NCI-H2029 (cell line): ENCODE results near the gene BMP7.
"Not testable (repeated sequence)": the region's sequence is repeated elsewhere in the genome, so short reads cannot be mapped to it uniquely, and the experiment has no call there.

ENCODE experiments used
- DNase-seq: peaks from one replicate; lab custom pipeline; 2025; lab: John Stamatoyannopoulos, UW

The BMP7 gene

GRCh38 chr20:57249073-57249472, 17.4 kb downstream of the BMP7 start:
- DNase-seq = no peak

GRCh38 chr20:57248132-57248797, 18.2 kb downstream of the BMP7 start:
- DNase-seq = no peak

- no peak for DNase-seq
Observed at GRCh38 chr20:57247292-57247965, 19.0 kb downstream of the BMP7 start.

GRCh38 chr20:57245997-57246396, 20.4 kb downstream of the BMP7 start:
- DNase-seq = no peak

GRCh38 chr20:57244627-57245214, 21.7 kb downstream of the BMP7 start:
- DNase-seq = no peak

- no peak for DNase-seq
Observed at GRCh38 chr20:57244221-57244585, 22.2 kb downstream of the BMP7 start.

- no peak for DNase-seq
Observed at GRCh38 chr20:57243480-57244220, 22.8 kb downstream of the BMP7 start.

- no peak for DNase-seq
Observed at GRCh38 chr20:57242414-57242813, 24.0 kb downstream of the BMP7 start.

GRCh38 chr20:57241363-57241991, 25.0 kb downstream of the BMP7 start:
- DNase-seq = no peak

- DNase-seq = no peak
Observed at GRCh38 chr20:57240581-57241362, 25.7 kb downstream of the BMP7 start.

- DNase-seq = not testable (repeated sequence)
Observed at GRCh38 chr20:57239725-57240124, 26.7 kb downstream of the BMP7 start.

- not testable (repeated sequence) for DNase-seq
Observed at GRCh38 chr20:57239324-57239723, 27.1 kb downstream of the BMP7 start.

GRCh38 chr20:57238089-57238488, 28.4 kb downstream of the BMP7 start:
- no peak for DNase-seq

- no peak for DNase-seq
Observed at GRCh38 chr20:57237585-57237953, 28.9 kb downstream of the BMP7 start.

- DNase-seq = no peak
Observed at GRCh38 chr20:57236813-57237584, 29.4 kb downstream of the BMP7 start.

- no peak for DNase-seq
Observed at GRCh38 chr20:57234556-57235251, 31.7 kb downstream of the BMP7 start.

GRCh38 chr20:57231951-57232428, 34.5 kb downstream of the BMP7 start:
- no peak for DNase-seq

- no peak for DNase-seq
Observed at GRCh38 chr20:57231161-57231560, 35.3 kb downstream of the BMP7 start.

GRCh38 chr20:57230247-57230646, 36.2 kb downstream of the BMP7 start:
- DNase-seq = no peak

- no peak for DNase-seq
Observed at GRCh38 chr20:57229490-57229889, 37.0 kb downstream of the BMP7 start.
